ENCODE data around the gene PJVK.

DNA sequence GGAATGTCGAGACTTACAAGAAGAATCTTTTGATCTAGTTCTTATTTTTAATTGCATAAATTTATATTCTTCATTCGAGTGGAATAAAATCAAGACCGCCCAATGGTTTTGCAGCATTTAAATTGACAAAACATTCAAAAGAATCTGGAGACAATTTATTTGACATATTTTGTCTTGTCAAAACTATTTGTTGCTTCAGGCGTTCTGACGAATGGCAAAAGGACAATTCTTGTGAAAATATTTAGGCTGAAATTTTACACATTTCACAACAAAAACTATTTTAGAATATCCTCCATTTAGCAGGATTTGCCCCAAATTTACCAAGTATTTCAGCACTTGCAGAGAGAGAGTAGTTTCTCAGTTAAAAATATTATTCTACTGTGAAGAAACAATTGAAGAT, 41.9 kb upstream of the PJVK start:
- TF ChIP-seq CTCF (IDR thresholded peaks at IDR 0.05; ENCODE audit: poor library complexity) (no peak), EZH2phosphoT487 (IDR thresholded peaks at IDR 0.05; ENCODE audit: low read depth, severe bottlenecking, unreplicated experiment) (no peak), EZH2 (IDR thresholded peaks at IDR 0.05; ENCODE audit: borderline replicate concordance) (no peak)

Data from hepatocyte (in vitro differentiated cells).